Cerebellar nuclear complex (tissue), 1 donor: ENCODE results near the gene PARD3.

ENCODE experiments used
- DNase-seq, 2 experiments: peaks; one replicate each; lab custom pipeline; 2025; lab: John Stamatoyannopoulos, UW

Gene PARD3

GRCh38 chr10:34580214-34580613 lies 234.9 kb downstream of the PARD3 start:
- DNase-seq, result no peak

DNA sequence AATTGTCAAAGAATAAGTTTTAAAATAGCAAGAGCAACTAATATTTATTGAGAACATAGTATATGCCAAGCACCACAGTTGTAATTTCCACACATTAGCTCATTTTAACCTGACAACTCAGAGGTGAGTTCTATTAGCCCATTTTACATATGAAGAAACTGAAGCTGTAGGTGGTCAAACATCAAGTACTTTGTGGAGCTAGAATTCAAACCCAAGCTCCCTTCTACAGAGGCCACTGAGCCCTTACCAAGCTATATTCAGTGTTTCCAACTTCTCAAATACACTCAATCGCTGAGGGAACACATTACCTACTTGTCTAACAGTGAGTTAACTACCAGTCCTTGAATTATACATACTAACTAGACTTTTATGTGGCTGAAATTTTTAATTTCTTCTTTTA lies 236.6 kb downstream of the PARD3 start:
- DNase-seq, result no peak

DNA sequence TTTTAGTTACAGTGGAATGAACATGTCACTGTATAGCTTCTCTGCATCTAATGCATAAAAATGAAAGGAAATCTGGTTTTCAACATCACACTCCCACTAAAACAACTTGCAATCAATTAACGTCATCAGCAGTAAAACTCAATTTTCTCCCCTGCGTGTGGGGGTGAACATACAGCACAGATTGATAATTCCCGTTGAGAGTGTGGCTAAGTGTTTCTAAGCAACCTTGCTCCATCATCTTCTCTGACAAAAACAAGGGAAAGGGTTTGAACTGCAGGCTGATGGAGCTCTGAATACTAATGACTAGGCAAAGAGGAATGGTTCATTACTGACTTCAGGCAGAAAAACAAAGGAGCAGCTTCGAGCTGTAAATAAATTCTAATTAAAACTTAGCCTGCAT lies 238.3 kb downstream of the PARD3 start:
- no peak for DNase-seq

DNA sequence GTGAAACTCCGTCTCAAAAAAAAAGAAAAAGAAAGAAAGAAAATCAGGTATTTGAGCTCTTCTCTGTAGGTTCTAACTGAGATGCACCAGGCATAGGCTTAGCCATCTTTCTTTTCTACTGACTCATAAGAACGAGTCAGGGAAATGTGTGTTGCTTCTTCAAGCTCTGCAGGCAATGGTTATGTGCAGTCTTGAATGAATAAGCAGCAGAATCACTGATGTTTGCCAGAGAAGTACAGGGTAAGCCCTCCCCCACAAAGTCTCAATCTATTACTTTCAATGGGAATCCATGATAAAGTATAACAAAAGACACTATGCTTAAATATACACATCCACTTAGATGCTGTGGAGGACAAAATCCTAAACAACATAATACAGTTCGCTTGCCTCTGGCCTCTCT lies 239.2 kb downstream of the PARD3 start:
- no peak for DNase-seq

DNA sequence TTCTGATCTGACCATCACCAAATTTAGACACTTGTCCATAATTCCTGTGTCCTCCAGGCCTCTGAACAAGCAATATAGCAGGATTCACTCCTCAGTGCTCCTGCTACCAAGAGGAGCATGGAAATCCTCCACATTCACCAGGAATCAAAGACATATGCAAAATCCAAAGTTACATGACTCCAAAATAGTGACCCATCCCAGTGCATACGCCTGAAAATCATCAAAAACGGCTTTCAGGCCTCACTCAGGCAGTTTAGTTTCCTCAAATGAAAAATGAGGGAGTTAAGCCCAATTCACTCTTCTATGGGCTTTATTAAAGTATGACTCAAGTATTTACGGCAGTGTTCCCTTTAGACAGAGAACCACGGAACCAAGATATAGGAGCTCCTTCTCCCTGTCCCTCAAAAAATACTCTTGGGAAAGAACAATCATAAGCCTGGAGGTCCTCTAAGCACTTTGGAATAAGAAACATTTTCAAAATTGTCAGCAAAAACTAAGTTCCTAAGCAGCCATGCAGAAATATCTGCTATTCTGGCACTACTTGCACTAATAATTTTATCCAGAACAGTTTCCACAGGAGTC lies 240.7 kb downstream of the PARD3 start:
- no peak for DNase-seq

DNA sequence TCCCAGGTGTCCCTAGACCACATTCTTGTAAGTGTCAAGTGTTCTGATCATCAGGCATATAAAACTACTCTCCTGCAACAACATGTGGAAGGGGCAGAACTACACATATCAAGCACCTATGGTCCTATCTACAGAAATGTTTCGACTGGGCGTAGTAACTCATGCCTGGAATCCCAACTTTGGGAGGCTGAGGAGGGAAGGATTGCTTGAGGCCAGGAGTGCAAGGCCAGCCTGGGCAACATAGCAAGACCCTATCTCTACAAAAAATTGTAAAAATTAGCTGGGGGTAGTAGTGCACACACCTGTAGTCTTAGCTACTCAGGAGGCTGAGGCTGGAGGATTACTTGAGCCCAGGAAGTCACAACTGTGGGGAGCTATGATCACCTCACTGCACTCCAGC lies 244.2 kb downstream of the PARD3 start:
- no peak for DNase-seq

- no peak for DNase-seq
Measured at GRCh38 chr10:34567659-34568253, 247.3 kb downstream of the PARD3 start.

- no peak for DNase-seq
Measured at GRCh38 chr10:34565934-34566333, 249.2 kb downstream of the PARD3 start.

DNA sequence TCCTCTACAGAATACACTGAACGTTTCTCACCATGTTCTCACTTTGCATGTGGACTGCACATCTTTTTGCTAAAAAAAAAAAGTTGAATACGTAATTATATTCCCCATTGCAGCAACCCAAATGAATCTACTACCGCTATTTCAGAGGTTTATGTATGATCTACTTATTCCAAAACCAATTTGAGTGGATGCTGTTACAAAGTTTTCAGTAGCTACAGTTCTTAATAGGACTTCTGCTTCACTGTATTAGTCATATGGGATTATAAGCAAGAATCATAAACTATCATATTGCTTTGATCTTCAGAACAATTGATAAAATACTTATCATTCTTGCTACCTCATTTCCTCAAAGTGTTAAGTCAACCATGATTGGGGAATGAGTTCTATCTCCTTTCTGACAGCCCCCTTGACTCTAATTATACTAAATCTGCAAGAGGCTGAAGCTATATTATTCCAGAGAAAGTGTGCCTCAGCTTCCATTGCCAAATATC lies 257.0 kb downstream of the PARD3 start:
- no peak for DNase-seq

GRCh38 chr10:34557173-34557572 lies 257.9 kb downstream of the PARD3 start:
- DNase-seq, result no peak

DNA sequence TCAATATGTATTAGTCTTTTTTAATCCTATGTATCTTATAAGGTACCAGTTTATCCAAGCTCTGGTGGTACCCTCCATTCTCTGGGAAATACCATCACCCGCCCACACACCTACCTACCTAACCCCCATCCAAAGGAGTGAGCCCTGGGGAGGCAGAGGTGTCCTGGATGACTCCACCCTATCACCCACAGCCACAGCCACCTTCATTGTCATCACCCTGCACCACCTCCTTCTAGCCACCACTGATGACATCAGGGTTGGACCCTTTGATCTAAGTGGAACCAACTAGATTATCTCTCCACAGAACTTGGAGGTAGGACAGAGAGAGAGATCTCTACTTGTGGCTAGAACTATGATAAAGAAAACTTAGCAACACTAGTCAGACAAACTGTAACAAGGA lies 259.4 kb downstream of the PARD3 start:
- no peak for DNase-seq

GRCh38 chr10:34553747-34554146 lies 261.3 kb downstream of the PARD3 start:
- no peak for DNase-seq

- no peak for DNase-seq
Measured at GRCh38 chr10:34551295-34551694, 263.8 kb downstream of the PARD3 start.

GRCh38 chr10:34549953-34550352 lies 265.1 kb downstream of the PARD3 start:
- DNase-seq, result no peak

DNA sequence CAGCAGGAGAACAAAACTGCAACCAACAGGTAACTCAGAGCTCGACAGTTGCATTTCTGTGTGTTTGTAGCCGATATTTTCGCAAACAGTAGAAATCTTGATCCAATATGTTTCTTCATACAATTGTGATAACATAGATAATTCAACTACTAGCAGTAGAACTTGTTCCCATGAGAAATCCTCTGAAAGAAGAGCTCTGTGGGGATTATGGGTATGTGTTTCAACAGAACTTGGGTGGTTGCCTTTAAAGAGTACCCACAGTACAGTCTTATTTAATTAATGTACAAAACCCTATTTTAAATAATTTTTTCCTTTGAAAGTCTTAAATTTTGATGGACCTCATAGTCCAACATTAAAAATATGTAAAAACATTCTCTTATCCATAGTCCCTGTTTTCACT lies 266.1 kb downstream of the PARD3 start:
- no peak for DNase-seq

DNA sequence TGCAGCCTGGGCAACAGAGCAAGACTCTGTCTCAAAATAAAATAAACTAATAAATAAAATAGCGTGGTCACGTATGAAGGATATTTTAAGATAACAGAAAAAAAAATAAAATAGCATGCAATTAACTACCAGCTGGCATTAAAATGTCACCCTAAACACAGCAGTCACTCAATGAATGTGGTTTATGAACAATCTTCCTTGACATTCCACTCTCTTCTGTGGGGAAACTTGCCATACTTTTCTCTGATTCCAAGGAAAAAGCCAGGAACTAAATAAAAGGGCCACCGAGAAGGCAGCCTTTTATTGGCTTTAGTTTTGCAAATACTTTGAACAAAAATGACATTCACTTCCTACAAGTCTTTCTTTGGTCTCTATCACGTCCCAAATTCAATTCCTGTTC lies 266.6 kb downstream of the PARD3 start:
- no peak for DNase-seq

DNA sequence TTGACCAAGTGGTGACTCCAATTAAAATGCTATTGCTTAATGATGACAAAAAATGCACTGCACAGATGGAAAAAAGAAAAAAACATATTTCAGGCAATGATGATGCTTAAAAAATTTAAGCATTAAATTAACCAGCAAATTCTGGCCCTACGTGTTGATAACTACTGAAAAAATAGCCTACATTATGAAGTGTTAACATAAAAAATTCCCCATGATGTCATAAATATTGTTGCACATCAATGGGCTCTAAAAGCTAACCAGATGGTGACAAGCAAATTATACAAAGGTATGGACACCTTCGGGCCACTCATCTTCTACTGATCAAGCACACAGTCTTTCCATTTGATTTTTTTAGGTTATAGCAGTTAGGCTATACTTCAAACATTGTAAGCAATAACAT lies 267.4 kb downstream of the PARD3 start:
- no peak for DNase-seq

DNA sequence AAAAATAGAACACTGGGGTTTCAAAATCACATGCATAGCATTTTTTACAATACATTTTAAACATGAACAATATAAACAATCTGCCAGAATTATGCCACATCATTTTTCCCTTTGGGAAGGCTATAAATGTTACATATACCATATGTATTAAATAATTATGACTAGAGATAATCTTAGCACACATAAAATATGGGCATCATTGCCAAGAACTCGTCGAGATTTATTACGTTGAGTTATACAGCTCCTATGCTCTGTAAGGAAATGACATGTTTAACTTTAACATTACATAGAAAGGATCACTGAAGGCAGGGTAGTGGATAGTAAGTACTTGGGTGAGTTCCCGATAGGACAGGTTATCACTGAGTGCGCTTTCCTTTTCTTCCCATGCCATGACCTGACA lies 267.8 kb downstream of the PARD3 start:
- DNase-seq, result no peak

DNA sequence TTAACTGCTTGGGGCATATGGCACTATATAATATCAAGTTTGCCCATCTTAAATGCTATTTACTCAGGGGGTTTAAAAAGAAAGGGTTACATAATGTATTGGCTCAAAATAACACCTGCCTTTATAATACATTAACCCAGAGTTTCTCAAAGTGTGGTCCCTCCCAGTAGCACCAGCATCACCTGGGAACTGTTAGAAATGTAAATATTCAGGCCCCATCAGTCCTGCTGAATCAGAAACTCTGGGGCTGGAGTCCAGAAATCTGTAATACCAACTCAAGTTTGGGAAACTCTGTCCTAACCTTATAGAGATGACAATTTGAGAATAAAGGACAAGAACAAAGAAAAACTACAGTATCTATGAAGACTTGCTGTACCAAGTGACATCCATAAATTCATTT lies 270.7 kb downstream of the PARD3 start:
- DNase-seq, result no peak

- DNase-seq, result no peak
Measured at GRCh38 chr10:34543716-34544115, 271.4 kb downstream of the PARD3 start.

- DNase-seq, result no peak
Measured at GRCh38 chr10:34540492-34540891, 274.6 kb downstream of the PARD3 start.

- no peak for DNase-seq
Measured at GRCh38 chr10:34539533-34540315, 275.4 kb downstream of the PARD3 start.

DNA sequence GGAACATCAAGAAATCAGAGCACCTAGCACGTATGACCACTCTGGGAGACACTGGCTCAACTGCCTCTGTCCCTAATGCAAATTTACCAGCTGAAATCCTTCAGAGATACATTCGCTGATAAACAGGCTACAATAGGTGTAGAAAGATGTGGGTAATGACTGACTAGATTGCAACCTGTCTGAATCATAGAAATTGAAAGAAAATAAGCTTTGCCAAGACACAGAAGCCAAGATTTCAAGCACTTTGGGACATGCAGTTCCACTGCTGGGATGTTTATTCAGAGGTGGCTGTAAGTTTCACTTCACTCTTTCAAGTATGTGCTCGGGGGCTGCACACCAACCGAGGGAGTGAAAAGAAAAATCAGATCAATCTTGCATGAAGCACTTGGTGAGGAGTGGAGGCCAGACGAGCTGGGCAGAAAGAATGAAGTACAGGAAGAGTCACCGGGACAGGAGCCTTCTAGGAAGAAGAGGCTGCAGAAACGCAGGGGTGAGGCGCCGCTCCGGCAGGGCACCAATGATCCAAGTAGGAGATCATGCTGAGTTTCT lies 276.7 kb downstream of the PARD3 start:
- no peak for DNase-seq
